GM19452 (cell line): ENCODE results near the gene RARA.

ENCODE experiments used
- ATAC-seq: cut with Tn5 transposase; IDR thresholded peaks from one replicate; pipeline ENCODE4 v1.9.1; 2021; ENCODE audit not compliant: unreplicated experiment

RARA gene

DNA sequence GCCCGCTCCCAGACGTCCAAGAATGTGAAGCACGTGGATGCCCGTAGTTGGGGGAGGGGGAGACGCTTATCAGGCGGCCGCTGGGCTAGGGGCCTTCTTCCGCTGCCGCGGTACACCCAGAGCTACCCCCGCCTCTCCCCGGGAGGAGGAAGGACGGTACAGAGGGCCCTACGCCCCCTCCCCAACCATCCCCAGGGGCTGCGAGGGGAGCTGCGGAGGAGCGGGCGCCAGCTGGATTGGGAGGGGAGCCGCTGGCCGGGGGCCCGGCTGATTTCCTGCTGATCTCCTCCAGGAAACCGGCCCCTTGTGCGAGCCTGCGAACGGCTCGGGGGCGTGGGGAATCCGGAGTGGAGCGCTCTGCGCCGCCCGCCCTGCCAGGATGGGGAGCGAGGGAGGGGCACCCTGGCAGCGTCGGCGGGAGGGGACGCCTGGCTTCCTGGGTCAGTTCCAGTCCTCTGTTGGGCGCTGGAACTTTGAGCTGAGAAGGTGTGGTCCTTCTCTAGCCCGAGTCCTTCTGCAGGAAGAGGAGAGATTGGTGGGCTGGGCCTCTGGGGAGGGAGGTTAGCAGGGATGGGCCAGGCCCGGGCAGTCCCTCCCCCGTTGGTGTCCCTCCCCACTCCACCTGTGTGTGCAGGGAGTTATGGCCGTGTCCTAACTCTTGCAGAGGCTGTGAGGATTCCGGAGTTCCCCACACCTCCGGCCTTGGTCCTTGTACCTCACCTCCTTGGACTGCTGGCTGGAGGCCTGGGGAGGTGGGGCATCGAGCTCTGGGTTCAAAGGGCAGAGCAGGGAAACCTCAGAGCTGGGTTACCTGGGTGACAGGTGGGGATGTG, 36.4 kb downstream of the RARA start:
- no peak for ATAC-seq

DNA sequence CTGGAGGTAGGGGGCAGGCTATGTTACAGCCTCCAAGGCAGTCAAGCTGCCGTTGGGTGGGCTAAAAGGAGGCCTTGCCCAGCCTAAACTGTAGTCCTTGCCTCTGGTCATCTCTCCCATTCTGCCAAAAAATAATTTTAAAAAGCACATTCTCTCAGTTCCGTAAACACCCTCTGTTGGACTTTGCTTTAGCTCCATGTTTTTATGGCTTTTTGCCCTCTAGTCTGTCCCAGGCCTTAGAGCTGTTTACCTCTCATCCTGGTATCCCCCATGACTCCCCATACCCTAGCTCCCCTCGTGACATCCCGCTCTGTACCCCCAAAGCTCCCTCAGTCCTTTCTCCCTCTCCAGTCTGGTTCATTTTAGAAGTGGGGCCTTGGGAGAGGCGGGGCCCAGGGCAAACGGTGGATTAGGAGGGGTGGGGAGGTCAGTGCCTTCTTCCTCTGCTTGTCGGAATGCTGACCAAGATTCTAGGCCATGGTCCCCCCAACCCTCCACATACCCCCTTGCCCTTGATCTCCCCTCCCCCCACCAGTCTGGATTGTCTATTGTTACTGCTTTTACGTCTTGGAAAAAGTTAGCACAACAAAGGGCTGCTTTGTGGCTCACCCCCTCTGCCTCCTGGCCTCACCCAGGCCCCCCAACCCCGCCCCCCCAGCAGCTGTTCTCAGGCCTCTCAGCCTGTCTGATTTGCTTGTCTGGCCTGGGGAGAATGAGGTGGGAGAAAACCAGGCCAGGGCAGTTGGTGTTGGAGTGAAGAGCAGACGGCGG, 37.2 kb downstream of the RARA start:
- ATAC-seq: no peak

DNA sequence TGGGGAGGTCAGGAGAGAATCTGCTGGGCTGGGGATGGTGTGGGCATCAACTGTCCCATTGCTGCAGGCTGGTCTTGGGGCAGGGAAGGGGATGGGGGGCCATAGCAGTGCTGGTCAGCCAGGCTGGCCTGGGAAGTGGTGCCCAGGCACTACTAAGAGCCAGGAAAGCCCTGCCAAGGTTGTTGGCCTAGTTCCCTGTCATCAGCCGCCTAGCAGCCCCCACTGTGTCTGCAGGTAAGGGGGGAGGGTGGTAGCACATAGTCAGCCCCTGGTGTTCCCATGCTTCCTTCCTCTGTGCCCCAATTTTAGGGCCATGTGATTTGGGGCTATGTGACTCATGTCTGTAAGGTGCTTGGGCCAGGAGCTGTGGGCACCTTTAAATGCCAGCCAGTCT, 37.8 kb downstream of the RARA start:
- no peak for ATAC-seq

DNA sequence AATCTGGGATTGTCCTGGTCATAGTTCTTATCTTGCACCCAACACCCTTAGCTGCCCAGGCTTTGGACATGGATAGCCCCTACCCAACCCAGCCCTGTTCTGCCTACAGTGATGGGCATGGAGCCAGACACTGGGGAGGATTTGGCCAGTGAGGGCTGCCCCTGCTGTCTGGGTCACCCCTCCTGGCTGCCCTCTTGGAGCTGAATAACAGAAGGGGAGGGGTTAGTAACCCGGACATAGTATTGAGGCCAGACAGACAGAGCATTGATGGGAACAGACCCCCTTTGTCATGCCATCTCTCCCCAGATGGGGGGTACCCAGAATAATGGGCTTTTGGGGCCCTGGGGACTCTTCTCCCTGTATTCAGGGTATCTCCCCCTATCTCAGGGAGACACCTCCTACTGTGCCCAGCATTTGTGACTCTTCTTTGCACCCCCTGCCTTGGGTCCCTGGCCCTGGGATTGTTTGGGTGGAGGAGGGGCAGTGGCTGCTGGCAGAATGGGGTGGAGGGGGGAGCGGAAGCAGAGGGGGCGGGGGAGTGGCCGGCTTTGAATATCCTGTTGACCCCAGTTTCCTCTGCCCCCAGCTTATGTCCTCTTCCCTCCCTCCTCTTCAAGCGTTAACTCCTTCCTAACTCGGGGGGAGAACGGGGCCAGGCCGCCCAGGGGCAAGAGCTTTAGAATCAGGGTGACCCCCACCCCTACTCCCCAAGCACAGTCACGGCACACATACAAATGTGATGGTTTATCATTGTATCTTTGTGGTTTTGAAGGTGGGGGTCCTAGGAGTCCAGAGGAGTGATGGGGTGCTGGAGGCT, 38.5 kb downstream of the RARA start:
- no peak for ATAC-seq

DNA sequence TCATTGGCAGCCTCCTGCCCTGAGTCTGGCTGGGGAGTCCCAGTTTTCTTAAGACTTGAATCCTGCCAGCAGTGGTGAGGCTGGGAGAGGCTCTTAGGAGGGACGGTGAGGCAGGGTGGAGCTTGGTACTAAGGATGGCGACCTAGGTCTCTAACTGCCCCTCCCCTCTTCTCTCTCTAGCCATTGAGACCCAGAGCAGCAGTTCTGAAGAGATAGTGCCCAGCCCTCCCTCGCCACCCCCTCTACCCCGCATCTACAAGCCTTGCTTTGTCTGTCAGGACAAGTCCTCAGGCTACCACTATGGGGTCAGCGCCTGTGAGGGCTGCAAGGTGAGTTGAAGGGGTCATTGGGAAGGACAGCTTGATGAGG, 39.1 kb downstream of the RARA start:
- ATAC-seq: no peak

DNA sequence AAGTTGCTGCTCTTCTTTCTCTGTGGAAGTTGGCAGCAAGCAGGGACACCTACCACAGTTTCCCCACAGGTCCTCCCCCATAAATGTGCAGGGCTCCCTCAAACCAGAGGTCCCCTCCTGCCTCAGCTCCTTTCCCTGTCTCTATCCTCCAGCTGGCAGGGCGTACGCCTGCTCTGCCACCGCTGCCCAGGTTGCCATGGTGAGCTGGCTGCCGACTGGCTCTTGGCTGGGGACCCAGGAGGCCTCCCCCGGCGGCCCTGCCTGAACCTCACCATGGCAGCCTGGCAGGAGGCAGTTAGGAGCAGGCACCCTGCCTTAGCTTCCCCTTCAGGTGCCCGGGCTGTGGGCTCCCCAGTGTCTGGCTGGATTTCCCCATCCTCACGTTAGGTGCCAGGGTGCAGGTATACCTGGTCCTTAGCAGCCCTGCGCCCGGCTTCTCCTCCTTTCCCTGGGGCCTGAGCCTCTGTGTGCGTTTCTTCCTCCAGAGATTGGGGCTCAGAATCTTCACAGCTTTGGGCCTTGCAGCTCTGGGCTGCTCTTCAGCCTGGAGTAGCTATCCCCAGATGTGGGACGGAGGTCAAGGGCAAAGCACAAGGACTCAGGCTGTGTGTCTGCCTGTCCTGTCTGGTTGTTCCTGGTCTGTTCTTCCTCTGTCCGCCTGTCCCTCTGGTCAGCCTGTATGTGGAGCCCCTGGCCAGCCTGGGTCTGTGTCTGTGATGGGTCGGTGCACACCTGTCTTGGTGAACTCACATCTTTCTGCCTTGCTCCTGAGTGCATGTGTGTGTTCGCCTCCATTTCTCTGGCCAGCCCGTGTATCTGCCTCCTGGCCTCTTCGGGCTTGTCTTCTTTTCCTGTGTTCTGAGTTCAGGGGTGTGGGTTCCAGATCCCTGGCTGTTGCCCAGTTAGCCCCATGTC, 39.8 kb downstream of the RARA start:
- no peak for ATAC-seq

DNA sequence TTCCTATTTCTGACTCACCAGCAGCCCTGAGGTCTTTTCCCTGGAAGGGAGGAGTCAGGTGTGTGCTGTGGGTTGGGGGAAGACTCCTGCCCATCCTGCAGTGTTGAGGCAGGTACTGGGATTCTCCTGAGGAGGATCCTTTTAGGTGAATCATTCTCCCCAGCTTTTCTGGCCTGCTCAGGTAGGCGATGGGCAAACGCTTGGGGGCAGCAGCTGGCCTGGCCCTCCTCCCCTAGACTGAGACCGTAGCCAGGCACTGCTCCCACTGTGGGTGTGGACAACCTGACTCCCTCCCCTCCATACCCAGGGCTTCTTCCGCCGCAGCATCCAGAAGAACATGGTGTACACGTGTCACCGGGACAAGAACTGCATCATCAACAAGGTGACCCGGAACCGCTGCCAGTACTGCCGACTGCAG, 40.5 kb downstream of the RARA start:
- ATAC-seq: no peak

DNA sequence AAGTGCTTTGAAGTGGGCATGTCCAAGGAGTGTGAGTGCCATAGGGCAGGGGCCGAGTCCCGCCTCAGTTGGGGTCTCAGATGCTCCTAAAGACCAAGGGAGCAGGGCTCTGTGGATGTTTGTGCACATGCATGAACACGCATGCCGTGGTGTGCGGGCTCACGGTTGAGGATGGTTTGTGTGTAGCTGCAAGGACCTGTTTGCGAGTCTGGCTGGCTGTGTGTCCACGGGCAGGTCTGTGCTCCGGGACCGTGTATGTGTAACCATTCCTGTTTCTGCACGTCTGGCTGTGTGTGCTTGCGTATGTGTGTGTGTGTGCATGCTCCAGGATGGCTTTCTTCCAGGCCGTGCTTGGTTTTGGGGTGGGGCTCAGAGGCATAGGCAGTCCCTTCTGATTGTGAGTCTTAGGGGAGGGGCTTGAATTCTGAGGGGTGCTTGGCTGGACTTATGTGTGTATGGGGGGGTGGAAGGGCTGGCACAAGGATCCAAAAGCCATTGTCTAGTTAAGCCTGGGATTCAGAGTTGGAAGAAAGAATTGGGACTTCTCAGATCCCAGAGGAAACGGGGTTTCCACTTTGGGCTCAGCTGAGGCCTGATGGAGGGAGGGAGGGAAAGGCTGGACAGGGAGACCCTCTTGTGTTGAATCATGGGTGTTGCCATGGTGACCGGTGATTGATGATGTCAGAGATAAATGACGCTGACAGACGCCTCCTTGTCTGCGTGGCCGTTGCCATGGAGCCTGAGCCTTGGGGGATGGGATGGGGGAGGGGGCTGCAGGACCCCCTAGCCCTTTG, 41.1 kb downstream of the RARA start:
- no peak for ATAC-seq

DNA sequence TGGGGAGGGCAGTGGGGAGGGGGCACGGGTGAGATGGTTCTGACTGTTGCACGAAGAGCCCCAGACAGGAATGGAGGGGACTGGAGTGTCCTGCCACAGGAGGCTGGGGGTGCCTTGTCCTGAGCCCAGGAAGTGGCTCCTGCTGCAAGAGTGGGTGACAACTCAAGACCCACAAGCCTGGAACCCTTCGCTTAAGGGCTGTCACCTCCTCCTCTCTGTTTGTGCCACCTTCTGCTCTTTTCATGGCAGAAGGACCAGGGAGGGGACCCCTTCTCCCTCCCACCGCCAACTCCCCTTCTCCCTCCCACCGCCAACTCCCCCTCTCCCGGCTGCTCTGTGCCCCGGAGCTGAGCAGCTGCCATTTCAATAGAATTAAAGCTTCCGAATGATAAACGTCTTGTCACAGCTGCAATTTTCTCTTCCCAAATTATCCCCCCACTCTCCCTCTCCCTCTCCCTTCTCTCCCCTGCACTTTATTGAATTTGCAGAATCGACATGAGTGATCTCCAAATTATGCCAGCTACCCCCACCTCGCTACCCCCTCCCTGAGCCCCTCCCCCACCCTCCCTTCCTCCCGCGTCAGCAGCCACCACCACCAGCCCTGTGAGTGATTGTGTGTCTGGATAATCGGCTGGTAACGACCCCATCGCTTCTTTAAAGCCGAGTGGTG, 41.8 kb downstream of the RARA start:
- no peak for ATAC-seq

DNA sequence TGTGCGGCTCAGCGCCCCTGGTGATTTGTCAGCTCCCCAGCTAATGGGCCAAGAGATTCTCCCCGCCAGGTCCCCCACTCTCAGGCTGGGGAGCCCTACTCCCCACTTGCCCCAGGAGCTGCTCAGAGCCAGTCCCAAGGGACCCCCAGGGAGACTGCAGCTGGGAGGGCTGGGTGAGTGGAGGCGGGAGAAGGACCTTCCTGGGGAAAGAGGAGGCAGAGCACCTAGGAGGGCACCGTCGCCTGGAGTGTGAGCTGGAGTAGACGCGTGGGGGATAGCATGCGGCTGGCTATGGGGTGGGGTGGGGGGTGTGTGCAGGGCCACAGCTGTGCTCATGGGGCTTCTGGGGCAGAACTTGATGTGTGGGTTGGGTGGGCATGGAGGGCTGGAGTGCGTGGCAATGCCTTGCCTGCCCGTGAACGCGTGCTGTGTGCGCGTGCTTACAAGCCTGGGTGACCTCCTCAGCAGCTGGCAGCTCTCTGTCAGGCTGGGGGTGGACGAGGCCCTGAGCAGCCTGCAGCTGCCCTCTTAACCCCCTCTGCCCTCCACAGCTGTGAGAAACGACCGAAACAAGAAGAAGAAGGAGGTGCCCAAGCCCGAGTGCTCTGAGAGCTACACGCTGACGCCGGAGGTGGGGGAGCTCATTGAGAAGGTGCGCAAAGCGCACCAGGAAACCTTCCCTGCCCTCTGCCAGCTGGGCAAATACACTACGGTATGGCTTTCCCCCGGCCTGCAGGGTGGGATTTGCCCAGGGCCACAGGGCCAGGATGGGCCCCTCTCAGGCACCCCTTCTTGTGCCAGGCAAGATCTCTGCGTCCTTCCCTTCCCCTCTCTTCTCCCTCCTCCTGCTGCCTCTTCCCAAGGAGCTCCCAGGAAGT, 42.6 kb downstream of the RARA start:
- no peak for ATAC-seq

DNA sequence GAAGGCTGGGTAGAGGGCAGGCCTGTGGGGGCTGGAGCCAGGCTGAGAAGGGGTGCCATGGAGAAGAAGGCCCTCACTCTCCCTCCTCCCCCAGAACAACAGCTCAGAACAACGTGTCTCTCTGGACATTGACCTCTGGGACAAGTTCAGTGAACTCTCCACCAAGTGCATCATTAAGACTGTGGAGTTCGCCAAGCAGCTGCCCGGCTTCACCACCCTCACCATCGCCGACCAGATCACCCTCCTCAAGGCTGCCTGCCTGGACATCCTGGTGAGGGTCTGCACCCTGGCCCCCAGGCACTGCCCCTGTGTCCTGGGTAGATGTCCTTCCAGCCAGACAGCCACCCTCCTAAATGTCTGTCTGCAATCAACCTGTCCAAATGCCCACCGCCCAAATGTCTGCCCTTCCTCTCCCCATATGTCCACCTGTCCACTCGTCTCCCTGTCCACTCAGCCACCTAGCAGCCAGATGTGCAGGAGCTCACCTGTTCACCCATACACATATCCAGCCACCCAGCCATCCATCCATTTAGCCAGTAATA, 43.3 kb downstream of the RARA start:
- no peak for ATAC-seq

DNA sequence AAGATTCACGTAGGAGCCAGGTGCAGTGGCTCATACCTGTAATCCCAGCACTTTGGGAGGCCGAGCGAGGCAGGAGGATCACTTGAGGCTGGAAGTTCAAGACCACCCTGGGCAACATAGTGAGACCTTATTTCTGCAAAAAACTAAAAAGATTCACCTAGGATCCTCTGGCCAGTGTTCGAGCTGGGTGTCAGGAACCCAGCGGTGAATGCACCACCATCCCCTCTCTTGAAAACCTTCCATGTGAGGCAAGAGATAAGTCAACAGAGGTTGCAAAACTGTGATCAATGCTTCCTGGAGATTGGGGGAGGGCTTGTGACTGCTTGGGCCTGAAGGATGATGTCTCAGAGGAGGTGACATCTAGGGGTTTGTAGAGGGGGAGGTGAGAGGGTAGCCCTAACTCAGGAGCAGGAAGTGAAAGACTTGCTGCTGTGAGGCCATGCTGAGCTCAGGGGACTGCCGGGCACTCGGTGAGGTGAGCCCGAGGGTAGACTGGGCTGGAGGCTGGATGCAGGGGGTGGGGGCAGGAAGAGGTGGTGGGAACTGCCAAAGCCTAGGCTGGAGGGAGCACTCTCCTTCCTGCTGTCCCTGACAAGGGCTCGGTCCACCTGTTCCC, 43.9 kb downstream of the RARA start:
- ATAC-seq: no peak

DNA sequence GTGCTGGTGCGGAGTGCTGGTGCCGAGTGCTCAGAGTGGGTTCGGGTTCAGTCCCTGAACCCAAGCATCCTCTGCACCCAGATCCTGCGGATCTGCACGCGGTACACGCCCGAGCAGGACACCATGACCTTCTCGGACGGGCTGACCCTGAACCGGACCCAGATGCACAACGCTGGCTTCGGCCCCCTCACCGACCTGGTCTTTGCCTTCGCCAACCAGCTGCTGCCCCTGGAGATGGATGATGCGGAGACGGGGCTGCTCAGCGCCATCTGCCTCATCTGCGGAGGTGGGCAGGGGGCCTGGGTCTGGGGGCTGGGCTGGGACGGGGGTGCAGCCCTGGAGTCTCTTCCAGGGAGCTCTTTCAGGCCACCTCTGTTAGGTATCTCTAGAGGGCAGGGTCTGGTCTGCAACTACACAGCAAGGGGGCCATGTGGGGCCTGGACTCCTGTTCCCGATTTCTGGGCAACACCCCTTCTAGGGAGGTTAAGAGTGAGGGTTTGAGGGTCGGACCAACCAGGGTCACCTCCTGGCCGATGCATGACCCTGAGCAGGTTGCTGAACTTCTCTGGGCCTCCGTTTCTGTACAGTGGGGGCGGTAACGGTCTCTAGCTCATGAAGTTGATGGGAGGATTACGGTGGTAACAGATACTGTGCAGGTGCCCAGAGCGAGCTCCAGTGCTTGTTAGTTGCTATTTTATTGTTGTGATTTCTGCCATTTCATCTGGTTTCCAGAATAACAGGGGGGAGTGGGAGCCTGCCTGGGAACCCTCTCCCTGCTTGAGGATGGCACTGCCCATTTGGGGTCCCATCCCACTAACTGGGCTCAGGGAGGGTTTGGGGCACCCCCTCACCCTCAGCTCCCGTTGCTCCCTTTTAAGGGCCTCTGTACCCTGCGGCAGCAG, 45.5 kb downstream of the RARA start:
- no peak for ATAC-seq

DNA sequence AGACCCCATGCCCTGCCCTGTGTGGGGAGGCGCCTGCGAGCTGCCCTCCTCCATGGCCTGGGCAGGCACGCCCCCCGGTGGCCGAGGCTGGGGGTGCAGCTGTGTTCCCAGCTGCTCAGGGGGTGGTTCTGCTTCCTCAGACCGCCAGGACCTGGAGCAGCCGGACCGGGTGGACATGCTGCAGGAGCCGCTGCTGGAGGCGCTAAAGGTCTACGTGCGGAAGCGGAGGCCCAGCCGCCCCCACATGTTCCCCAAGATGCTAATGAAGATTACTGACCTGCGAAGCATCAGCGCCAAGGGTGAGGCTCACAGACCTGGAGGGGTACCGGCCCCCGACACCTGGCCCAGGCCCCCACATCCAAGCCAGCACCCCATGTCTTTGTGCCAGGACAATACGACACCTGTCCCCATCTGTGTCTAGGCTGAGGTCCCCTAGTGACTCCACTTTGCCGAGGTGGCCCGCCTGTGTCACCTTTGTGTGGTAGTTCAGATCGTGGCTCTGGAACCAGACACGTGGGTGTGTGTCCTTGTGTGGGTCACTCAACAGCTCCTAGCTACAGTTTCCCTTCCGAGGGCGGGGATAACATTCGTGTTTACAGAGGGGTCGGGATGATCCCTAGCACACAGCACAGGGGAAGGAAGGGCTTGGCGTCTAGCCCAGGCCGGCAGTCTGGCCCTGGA, 46.3 kb downstream of the RARA start:
- no peak for ATAC-seq

DNA sequence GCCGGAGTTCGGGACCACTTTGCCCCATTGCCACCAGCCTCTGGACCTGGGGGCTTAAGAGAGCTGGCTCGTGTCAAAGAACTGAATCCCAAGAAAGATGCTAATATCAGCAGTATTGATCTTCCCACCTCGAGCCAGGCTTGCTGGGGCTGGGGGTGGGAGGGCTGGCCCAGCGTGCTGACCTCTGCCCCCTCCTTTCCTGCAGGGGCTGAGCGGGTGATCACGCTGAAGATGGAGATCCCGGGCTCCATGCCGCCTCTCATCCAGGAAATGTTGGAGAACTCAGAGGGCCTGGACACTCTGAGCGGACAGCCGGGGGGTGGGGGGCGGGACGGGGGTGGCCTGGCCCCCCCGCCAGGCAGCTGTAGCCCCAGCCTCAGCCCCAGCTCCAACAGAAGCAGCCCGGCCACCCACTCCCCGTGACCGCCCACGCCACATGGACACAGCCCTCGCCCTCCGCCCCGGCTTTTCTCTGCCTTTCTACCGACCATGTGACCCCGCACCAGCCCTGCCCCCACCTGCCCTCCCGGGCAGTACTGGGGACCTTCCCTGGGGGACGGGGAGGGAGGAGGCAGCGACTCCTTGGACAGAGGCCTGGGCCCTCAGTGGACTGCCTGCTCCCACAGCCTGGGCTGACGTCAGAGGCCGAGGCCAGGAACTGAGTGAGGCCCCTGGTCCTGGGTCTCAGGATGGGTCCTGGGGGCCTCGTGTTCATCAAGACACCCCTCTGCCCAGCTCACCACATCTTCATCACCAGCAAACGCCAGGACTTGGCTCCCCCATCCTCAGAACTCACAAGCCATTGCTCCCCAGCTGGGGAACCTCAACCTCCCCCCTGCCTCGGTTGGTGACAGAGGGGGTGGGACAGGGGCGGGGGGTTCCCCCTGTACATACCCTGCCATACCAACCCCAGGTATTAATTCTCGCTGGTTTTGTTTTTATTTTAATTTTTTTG, 47.1 kb downstream of the RARA start:
- no peak for ATAC-seq
